ENCODE measurements around the gene SLC9C2.
"Not testable (repeated sequence)": the region's sequence is repeated elsewhere in the genome, so short reads cannot be mapped to it uniquely, and the experiment has no call there.

Gene SLC9C2

DNA sequence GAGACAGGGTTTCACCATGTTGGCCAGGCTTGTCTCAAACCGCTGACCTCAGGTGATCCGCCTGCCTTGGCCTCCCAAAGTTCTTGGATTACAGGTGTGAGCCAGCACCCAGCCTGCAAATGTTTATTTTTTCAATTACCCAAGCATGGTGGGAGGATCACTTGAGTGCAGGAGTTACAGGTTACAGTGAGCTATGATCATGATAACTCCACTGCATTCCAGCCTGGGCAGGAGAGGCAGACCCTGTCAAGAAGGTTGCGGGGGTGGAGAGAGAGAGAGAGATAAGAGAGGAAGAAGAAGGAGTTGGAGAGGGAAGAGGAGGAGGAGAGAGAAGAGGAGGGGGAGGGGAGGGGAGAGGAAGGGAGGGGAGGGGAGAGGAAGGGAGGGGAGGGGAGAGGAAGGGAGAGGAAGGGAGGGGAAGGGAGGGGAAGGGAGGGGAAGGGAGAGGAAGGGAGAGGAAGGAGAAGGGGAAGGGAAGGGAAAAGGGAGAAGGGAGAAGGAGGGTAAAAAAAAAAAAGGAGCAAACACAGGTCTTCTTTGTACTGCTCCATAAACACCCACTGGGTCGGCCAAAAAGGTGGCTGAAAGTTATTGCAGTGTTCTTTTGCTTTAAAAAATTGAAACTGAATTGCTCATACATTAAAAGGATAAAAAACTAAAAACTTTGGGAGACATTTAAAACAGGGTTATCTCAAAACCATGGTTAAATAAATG is 5.8 kb upstream of the SLC9C2 start:
- H3K36me3 ChIP-seq (replicated peaks) = no peaks in the 10 kb centered on the region
- no peak overlapping the region for H3K4me3 ChIP-seq
- no peaks in the 10 kb centered on the region for H3K4me1 ChIP-seq
- in situ Hi-C loops (cut with MboI; ENCODE audit: low sequenced_read_pairs) = no loop called here
- no peaks in the 10 kb centered on the region for H3K9me3 ChIP-seq
- no peak for DNase-seq (ENCODE audit: low spot score in 2 of 2)
- H3K27me3 ChIP-seq (ENCODE audit: low read depth) = peaks cover 2% of the 10 kb centered on the region; the same call in 1 of the 2 replicates

DNA sequence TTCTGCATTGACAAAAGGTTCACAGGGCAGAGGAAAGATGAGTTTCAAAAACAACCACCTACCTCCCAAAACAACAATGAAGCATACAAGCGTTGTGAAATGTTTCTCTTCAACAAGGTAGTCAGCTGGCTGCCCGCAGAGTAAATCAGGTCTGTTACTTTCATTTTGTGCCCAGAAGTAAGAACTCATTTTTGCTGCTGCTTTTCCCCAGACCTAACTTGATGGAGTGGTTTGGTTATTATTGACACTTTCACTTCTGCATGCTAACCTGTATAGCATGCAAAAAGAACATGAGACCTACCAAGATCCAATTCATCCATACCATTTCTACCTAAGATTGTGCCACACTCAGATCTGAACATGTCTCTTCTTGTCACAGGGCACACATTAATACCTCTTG is 1.3 kb downstream of the SLC9C2 start:
- H3K27me3 ChIP-seq (ENCODE audit: low read depth) = peaks cover 2% of the 10 kb centered on the region; the same call in 1 of the 2 replicates
- DNase-seq (ENCODE audit: low spot score in 2 of 2) = no peak
- H3K9me3 ChIP-seq = no peaks in the 10 kb centered on the region
- in situ Hi-C loops (cut with MboI; ENCODE audit: low sequenced_read_pairs) = no loop called here
- no peaks in the 10 kb centered on the region for H3K4me1 ChIP-seq
- no peak overlapping the region for H3K4me3 ChIP-seq
- H3K36me3 ChIP-seq (replicated peaks) = no peaks in the 10 kb centered on the region

DNA sequence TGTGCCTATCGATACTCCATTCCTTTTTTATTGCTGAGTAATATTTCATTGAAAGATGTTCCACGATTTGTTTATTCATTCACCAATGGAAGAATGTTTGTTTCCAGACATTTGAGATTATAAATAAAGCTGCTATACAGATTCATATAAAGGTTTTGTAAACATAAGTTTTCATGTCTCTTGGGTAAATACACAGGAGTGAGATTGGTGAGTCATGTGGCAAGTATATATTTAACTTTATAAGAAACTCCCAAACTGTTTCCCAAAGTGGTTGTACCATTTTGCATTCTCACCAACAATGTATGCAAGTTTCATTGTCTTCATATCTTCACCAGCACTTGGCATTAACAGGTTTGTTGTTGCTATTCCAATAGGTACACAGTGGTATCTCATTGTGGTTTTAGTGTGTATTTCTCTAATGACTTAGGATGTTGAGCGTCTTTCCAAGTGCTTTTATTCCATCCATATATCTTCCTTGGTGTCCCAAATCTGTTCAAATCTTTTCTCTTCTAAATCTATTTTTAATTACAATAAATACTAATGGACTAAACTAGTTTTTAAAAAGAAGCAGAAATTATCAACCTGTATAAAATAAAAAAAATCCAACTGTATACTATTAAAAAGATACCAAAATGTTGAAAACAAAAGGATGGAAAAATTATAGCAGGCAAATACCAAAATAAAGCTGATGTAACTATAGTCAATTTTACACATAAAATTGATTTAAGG is 6.6 kb downstream of the SLC9C2 start:
- H3K4me1 ChIP-seq = no peaks in the 10 kb centered on the region
- no peaks in the 10 kb centered on the region; the same call in 1 of the 2 replicates for H3K9me3 ChIP-seq
- DNase-seq (ENCODE audit: low spot score in 2 of 2) = no peak
- no peak overlapping the region for H3K4me3 ChIP-seq
- H3K27me3 ChIP-seq (ENCODE audit: low read depth) = no peaks in the 10 kb centered on the region
- in situ Hi-C loops (cut with MboI; ENCODE audit: low sequenced_read_pairs) = no loop called here
- H3K36me3 ChIP-seq (replicated peaks) = no peaks in the 10 kb centered on the region

DNA sequence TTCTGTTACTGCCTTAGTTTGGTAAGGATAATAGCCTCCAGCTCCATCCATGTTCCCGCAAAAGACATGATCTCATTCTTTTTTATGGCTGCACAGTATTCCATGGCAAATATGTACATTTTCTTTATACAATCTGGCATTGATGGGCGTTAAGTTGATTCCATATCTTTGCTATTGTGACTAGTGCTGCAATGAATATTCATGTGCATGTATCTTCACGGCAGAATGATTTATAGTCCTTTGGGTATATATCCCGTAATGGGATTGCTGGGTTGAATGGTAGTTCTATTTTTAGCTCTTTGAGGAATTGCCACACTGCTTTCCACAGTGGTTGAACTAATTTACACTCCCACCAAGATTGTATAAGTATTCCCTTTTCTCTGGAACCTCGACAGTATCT is 11.7 kb downstream of the SLC9C2 start:
- in situ Hi-C loops (cut with MboI; ENCODE audit: low sequenced_read_pairs); H3K4me1 ChIP-seq; H3K27me3 ChIP-seq (ENCODE audit: low read depth); H3K4me3 ChIP-seq; DNase-seq (ENCODE audit: low spot score in 2 of 2); H3K9me3 ChIP-seq; H3K36me3 ChIP-seq (replicated peaks): not testable (repeated sequence)

DNA sequence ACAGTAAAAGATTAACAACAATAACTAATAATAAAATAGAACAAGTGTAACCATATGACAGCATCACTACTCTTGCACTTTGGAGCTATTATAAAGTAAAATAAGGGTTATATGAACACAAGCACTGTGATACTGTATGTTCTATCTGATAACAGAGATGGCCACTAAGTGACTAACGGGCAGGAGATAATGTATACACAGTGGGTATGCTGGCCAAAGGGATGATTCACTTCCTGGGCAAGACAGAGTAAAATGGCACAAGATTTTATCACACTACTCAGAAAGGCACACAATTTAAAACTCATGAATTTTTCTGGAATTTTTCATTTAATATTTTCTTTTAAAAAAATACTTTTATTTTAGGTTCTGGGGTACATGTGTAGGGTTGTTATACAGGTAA is 12.3 kb downstream of the SLC9C2 start:
- Histone ChIP-seq H3K36me3 (replicated peaks) (no peaks in the 10 kb centered on the region), H3K27me3 (ENCODE audit: low read depth) (no peaks in the 10 kb centered on the region), H3K9me3 (no peaks in the 10 kb centered on the region; the same call in 1 of the 2 replicates), H3K4me3 (no peak overlapping the region), H3K4me1 (no peaks in the 10 kb centered on the region)
- DNase-seq (ENCODE audit: low spot score in 2 of 2) = no peak
- in situ Hi-C loops (cut with MboI; ENCODE audit: low sequenced_read_pairs) = no loop called here

DNA sequence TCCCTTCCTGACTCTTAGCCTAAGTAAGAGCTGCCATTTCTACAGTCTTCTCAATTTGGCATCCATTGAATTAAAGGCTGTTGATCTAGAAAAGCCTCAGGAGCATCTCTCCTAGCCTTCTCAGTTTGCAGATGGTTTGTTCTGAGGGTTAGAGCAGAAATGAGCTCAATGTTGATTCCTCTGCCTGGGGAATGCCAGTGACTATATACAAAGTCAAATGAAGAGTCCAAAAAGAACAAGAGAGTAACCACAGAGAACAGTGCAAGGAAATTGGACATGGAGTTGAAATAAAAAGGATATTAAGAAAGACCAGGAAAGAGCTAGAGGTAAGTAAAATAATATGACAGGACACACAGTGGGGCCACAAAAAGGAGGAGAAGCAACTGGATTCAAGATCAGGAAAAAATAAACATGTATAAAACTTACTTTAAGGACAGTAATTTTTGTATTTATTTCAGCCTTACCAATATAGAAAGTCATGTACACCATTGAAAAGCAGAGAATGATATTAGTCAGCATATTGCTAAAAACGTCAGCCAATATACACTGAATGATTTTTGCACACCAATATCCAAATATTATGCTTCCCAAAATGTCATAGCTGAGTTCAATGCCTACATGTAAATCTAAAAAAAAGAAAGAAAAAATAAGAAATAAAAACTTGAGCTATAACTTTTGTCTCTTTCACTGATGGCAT is 21.3 kb downstream of the SLC9C2 start:
- H3K9me3 ChIP-seq = no peaks in the 10 kb centered on the region
- 0 out of 2 replicates have a peak, but pooled peaks cover 7% of the 10 kb centered on the region for H3K4me1 ChIP-seq
- in situ Hi-C loops (cut with MboI; ENCODE audit: low sequenced_read_pairs) = no loop called here
- H3K36me3 ChIP-seq (replicated peaks) = no peaks in the 10 kb centered on the region
- peaks cover 3% of the 10 kb centered on the region; the same call in 1 of the 2 replicates for H3K27me3 ChIP-seq (ENCODE audit: low read depth)
- no peak overlapping the region for H3K4me3 ChIP-seq
- no peak for DNase-seq (ENCODE audit: low spot score in 2 of 2)

DNA sequence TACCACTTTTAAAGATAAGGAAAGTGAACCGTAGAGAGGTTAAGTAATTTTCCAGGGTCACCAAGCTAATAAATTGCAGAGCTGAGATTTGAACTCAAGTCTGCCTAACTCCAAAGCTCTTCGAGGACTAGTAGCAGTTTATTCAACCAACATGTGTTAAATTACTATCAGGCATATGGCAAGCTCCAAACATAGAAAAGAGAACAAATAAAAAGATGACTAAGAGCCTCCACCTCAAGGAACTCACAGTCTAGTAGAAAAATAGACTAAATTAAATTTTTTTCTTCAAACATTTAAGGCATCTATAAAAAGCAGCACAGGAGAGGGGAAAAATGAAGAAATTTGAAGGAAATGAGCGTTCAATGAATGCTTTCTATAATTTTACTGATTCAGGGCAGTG is 22.2 kb downstream of the SLC9C2 start:
- no peaks in the 10 kb centered on the region for H3K36me3 ChIP-seq (replicated peaks)
- no peak overlapping the region for H3K4me3 ChIP-seq
- 0 out of 2 replicates have a peak, but pooled peaks cover 7% of the 10 kb centered on the region for H3K4me1 ChIP-seq
- no peak for DNase-seq (ENCODE audit: low spot score in 2 of 2)
- in situ Hi-C loops (cut with MboI; ENCODE audit: low sequenced_read_pairs) = no loop called here
- no peaks in the 10 kb centered on the region for H3K9me3 ChIP-seq
- H3K27me3 ChIP-seq (ENCODE audit: low read depth) = peaks cover 3% of the 10 kb centered on the region; the same call in 1 of the 2 replicates

DNA sequence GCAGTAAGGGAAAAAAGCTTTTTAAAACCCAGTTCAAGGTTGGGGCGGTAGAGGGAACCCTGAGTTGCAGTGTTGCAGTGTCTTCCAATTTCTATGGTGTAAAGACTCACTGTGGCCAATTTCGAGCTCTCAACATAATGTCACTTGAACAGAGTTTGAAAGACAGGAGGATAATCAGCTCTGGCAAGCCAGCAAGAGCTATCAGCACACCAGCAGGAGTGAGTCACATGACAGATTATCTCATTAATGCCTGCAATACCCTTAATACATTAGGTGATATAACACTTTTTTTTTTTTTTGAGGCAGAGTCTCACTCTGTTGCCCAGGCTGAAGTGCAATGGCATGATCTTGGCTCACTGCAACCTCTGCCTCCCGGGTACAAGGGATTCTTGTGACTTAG is 22.8 kb downstream of the SLC9C2 start:
- Histone ChIP-seq H3K27me3 (ENCODE audit: low read depth) (peaks cover 3% of the 10 kb centered on the region; the same call in 1 of the 2 replicates), H3K9me3 (no peaks in the 10 kb centered on the region), H3K4me1 (0 out of 2 replicates have a peak, but pooled peaks cover 7% of the 10 kb centered on the region), H3K36me3 (replicated peaks) (no peaks in the 10 kb centered on the region), H3K4me3 (no peak overlapping the region)
- in situ Hi-C loops (cut with MboI; ENCODE audit: low sequenced_read_pairs) = no loop called here
- no peak for DNase-seq (ENCODE audit: low spot score in 2 of 2)

DNA sequence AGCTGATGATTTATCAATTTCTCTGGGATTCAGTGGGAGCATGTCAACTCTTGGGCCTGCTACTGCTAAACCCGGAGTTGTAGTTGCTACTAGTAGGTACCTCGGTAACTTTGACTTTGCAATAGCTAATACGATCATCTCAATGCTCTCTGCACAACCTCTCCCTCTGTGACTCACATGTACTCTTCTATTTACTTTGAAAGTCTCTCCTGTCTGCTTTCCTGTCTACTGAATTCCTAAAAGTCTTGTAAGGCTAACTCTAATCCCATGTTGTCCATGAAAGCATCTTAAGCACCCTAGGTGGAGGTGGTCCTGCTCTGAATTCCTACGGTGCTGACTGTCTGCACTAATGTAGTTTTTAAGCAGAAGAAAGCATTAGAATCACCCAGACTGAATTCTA is 29.3 kb downstream of the SLC9C2 start:
- H3K27me3 ChIP-seq (ENCODE audit: low read depth) = no peaks in the 10 kb centered on the region
- no peaks in the 10 kb centered on the region for H3K36me3 ChIP-seq (replicated peaks)
- H3K9me3 ChIP-seq = no peaks in the 10 kb centered on the region
- in situ Hi-C loops (cut with MboI; ENCODE audit: low sequenced_read_pairs) = no loop called here
- 0 out of 2 replicates have a peak, but pooled peaks cover 3% of the 10 kb centered on the region for H3K4me1 ChIP-seq
- no peak for DNase-seq (ENCODE audit: low spot score in 2 of 2)
- H3K4me3 ChIP-seq = no peak overlapping the region

DNA sequence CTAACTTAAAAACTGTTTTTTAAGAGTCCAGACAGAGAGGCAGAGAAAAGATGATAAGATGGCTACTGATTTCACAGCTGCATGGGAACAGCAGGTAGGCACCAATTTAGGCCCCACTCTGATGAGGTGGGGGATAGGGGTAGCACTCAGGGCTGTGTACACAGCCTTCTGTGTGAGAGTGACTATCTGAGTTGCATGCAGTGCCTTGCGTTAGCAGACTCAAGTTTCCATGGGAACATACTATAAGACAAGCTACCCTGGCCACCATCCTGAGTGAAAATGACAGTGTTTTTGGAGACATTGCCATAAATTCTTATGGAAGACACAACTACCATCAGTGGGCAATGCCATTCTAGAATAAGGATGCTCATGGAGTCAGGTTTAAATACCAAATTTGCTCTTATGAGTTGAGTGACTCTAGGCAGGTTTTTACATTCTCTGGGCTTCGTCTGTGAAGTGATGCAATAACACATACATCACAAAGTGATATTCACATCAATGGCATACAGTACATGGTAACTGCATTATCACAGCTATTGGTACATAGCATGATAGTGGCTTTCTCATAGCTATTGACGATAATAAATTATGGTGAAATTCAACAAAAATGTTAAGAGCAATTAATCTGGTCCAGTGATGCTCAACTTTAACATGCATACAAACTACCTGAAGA is 30.5 kb downstream of the SLC9C2 start:
- no peaks in the 10 kb centered on the region for H3K27me3 ChIP-seq (ENCODE audit: low read depth)
- no peaks in the 10 kb centered on the region for H3K36me3 ChIP-seq (replicated peaks)
- no peak for DNase-seq (ENCODE audit: low spot score in 2 of 2)
- in situ Hi-C loops (cut with MboI; ENCODE audit: low sequenced_read_pairs) = no loop called here
- H3K4me1 ChIP-seq = 0 out of 2 replicates have a peak, but pooled peaks cover 3% of the 10 kb centered on the region
- H3K9me3 ChIP-seq = no peaks in the 10 kb centered on the region
- H3K4me3 ChIP-seq = no peak overlapping the region

DNA sequence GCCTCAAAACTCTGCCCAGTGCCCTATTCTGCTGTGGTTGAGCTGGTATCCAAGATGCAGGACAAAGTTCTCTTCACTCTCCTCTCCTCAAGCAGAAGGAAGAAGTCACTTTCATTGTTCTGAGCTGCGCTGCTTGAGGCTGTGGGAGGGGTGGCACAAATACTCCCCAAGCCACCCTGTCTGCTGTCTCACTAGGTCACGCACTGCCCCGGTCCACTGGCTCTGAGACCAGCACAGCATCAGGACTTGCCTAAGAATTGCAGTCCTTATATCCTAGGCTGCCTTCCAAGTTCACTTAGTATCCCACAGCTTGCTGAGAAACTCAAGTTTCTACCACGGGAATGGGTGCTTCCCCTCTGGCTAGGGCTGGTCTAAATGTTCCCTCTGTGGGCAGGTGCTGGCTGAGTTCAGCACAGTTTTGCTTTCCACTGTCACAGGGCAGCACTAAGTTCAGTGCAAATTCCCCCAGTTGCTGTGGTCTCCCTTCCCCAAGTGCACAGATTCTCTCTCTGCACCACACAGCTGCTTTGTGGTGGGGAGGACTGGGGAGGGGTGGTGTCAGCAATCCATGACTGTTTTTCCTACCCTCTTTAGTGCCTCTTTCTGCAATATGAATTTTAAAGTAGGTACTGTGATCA is 32.4 kb downstream of the SLC9C2 start:
- in situ Hi-C loops (cut with MboI; ENCODE audit: low sequenced_read_pairs) = no loop called here
- no peaks in the 10 kb centered on the region for H3K4me1 ChIP-seq
- no peaks in the 10 kb centered on the region for H3K36me3 ChIP-seq (replicated peaks)
- no peak for DNase-seq (ENCODE audit: low spot score in 2 of 2)
- H3K27me3 ChIP-seq (ENCODE audit: low read depth) = no peaks in the 10 kb centered on the region
- no peaks in the 10 kb centered on the region for H3K9me3 ChIP-seq
- no peak overlapping the region for H3K4me3 ChIP-seq

DNA sequence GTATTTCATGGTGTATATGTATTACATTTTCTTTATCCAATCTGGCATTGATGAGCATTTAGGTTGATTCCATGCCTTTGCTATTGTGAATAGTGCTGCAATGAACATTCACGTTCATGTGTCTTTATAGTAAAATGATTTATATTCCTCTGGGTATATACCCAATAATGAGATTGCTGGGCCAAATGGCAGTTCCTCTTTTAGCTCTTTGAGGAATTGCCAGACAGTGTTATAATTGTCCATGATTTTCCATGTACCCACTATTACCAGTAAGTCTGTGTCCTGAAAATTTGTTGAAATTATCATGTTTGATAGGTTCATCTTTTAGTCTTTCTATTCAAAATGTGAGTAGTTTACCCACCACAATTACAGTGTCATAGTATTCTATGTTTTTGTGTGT is 34.4 kb downstream of the SLC9C2 start:
- in situ Hi-C loops (cut with MboI; ENCODE audit: low sequenced_read_pairs) = no loop called here
- no peak overlapping the region for H3K4me3 ChIP-seq

DNA sequence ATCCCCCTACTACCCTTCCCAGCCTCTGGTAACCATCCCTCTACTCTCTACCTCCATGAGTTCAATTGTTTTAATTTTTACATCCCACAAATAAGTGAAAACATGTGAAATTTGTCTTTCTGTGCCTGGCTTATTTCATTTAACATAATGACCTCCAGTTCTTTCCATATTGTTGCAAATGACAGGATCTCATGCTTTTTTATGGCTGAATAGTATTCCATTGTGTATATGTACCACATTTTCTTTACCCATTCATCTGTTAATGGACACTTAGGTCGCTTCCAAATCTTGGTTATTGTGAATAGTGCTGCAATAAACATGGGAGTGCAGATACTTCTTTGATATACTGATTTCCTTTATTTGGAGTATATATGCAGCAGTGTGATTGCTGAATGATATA is 39.0 kb downstream of the SLC9C2 start:
- H3K27me3 ChIP-seq (ENCODE audit: low read depth); DNase-seq (ENCODE audit: low spot score in 2 of 2); H3K36me3 ChIP-seq (replicated peaks); H3K4me1 ChIP-seq; H3K9me3 ChIP-seq; H3K4me3 ChIP-seq; in situ Hi-C loops (cut with MboI; ENCODE audit: low sequenced_read_pairs): not testable (repeated sequence)

More for the DNA sequence above, 34.4 kb downstream of the SLC9C2 start:
- H3K4me1 ChIP-seq = no peaks in the 10 kb centered on the region
- no peaks in the 10 kb centered on the region for H3K27me3 ChIP-seq (ENCODE audit: low read depth)
- no peaks in the 10 kb centered on the region for H3K36me3 ChIP-seq (replicated peaks)
- no peaks in the 10 kb centered on the region for H3K9me3 ChIP-seq
- no peak for DNase-seq (ENCODE audit: low spot score in 2 of 2)
